GM12872 (cell line): ENCODE data around the gene TBX1.

Source experiments
- CTCF ChIP-seq: IDR thresholded peaks from 3 replicates; pipeline ENCODE4 v1.5.1; 2011; ENCODE audit warnings: low read depth, mild to moderate bottlenecking, low read length, moderate library complexity; ENCODE audit not compliant: insufficient read depth

The TBX1 gene

DNA sequence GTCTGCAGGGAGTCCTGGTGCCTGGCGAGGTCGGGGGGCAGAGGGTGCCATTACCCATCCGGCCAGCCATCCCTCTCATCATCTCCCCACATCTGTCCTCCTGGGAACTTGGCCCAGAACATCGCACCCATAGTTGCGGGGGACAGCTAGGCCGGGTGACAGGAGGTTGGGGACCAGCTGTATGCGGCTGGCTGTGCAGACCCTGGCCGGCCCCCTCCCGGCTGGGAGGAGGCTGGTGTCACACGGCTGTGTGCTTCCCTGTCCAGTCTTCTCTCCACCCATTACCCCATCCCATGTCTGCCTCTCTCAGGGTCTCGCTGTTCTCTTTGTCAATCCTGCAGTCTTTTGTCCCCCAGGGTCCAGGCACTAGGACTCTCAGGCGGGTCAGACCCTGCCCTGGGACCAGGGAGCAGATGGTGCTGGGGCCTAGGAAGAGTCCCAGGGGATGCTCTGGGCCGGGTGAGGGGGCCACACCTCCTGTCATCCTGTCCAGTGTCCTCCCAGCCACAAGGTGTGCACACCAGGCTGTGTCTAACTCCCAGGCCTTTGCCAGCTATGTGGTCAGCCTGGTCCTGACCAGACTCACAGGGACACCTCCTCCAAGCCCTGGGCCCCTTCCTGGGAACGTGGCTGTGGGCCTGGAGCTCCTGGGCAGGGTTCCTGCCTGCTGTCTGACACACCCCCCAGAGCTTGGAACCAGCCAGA is 6.4 kb upstream of the TBX1 start:
- no peak for TF ChIP-seq CTCF

- TF ChIP-seq CTCF: no peak
Measured at GRCh38 chr22:19754701-19755144, 5.9 kb upstream of the TBX1 start.

- TF ChIP-seq CTCF: no peak
Measured at GRCh38 chr22:19755145-19755710, 5.3 kb upstream of the TBX1 start.

GRCh38 chr22:19755722-19756287 is 4.8 kb upstream of the TBX1 start:
- no peak for TF ChIP-seq CTCF

- peak; percentile 58; the same call in 2 of the 3 replicates for TF ChIP-seq CTCF
Measured at GRCh38 chr22:19756288-19757128, 4.1 kb upstream of the TBX1 start.

- no peak for TF ChIP-seq CTCF
Measured at GRCh38 chr22:19757140-19757984, 3.2 kb upstream of the TBX1 start.
